ENCODE results near the gene ZNF428. TPM values are rescaled to one million over a fixed set of nuclear protein-coding genes. Genes with fewer than 3 reads are reported as not detected.
"Not testable (repeated sequence)": the region's sequence is repeated elsewhere in the genome, so short reads cannot be mapped to it uniquely, and the experiment has no call there.

The ZNF428 gene
- total RNA-seq, 1 donor from 2014 or later = 37.3 TPM

GRCh38 chr19:43589277-43589676 is 30.2 kb downstream of the ZNF428 start:
- no peak overlapping the region for H3K4me3 ChIP-seq
- no peaks in the 10 kb centered on the region for H3K9me3 ChIP-seq
- no peak for TF ChIP-seq CTCF (IDR thresholded peaks at IDR 0.05)
- no peak overlapping the region for H3K27ac ChIP-seq
- intact Hi-C loops (cut with DNase I) = no loop called here
- no peaks in the 10 kb centered on the region for H3K27me3 ChIP-seq
- H3K4me1 ChIP-seq = peaks cover 3 to 5% of the 10 kb centered on the region in 2 donors
- peaks cover 28 to 38% of the 10 kb centered on the region in 2 donors for H3K36me3 ChIP-seq
- no peak for DNase-seq (ENCODE audit: low spot score in 2 of 2)

GRCh38 chr19:43587029-43587428 is 32.4 kb downstream of the ZNF428 start:
- H3K27ac ChIP-seq; H3K4me1 ChIP-seq; H3K27me3 ChIP-seq; H3K4me3 ChIP-seq; DNase-seq (ENCODE audit: low spot score in 2 of 2); intact Hi-C loops (cut with DNase I); H3K9me3 ChIP-seq: not testable (repeated sequence)
- peaks cover 10 to 21% of the 10 kb centered on the region in 2 donors for H3K36me3 ChIP-seq

GRCh38 chr19:43586346-43586745 is 33.1 kb downstream of the ZNF428 start:
- Histone ChIP-seq H3K27ac (no peak overlapping the region), H3K4me3 (no peak overlapping the region), H3K9me3 (no peaks in the 10 kb centered on the region), H3K36me3 (peaks cover 6 to 14% of the 10 kb centered on the region in 2 donors), H3K4me1 (peaks cover 2 to 3% of the 10 kb centered on the region in 2 donors), H3K27me3 (no peaks in the 10 kb centered on the region)
- TF ChIP-seq CTCF (IDR thresholded peaks at IDR 0.05) = no peak
- intact Hi-C loops (cut with DNase I) = no loop called here
- DNase-seq (ENCODE audit: low spot score in 2 of 2) = no peak

GRCh38 chr19:43584484-43584883 is 34.9 kb downstream of the ZNF428 start:
- H3K4me1 ChIP-seq = peaks cover 6% of the 10 kb centered on the region in 2 donors
- H3K27me3 ChIP-seq = no peaks in the 10 kb centered on the region
- no peak for DNase-seq (ENCODE audit: low spot score in 2 of 2)
- peaks cover 0 to 2% of the 10 kb centered on the region in 2 donors for H3K36me3 ChIP-seq
- no peak overlapping the region for H3K4me3 ChIP-seq
- intact Hi-C loops (cut with DNase I) = no loop called here
- H3K9me3 ChIP-seq = no peaks in the 10 kb centered on the region
- H3K27ac ChIP-seq = no peak overlapping the region
- no peak for TF ChIP-seq CTCF (IDR thresholded peaks at IDR 0.05)

GRCh38 chr19:43582495-43582894 is 36.9 kb downstream of the ZNF428 start:
- H3K36me3 ChIP-seq = no peaks in the 10 kb centered on the region
- no peaks in the 10 kb centered on the region for H3K9me3 ChIP-seq
- H3K27me3 ChIP-seq = no peaks in the 10 kb centered on the region
- no peak for TF ChIP-seq CTCF (IDR thresholded peaks at IDR 0.05)
- no peak overlapping the region for H3K4me3 ChIP-seq
- H3K4me1 ChIP-seq = peaks cover 6% of the 10 kb centered on the region in 2 donors
- no peak overlapping the region for H3K27ac ChIP-seq
- DNase-seq (ENCODE audit: low spot score in 2 of 2) = no peak
- intact Hi-C loops (cut with DNase I) = no loop called here

- no peak for DNase-seq (ENCODE audit: low spot score in 2 of 2)
- Histone ChIP-seq H3K4me3 (peak overlapping the region in 1 of 2 donors; percentile 61), H3K36me3 (no peaks in the 10 kb centered on the region), H3K9me3 (no peaks in the 10 kb centered on the region), H3K27me3 (no peaks in the 10 kb centered on the region), H3K4me1 (peaks cover 6% of the 10 kb centered on the region in 2 donors), H3K27ac (peak overlapping the region; percentile 16 to 57)
- intact Hi-C loops (cut with DNase I) = no loop called here
- TF ChIP-seq CTCF (IDR thresholded peaks at IDR 0.05) = no peak
Measured at GRCh38 chr19:43581467-43581866, 38.0 kb downstream of the ZNF428 start.
